Bronchial epithelial cell (primary cell): ENCODE measurements around the gene C2orf81. TPM values are rescaled to one million over a fixed set of nuclear protein-coding genes. Genes with fewer than 3 reads are reported as not detected.

ENCODE experiments used
- DNase-seq: peaks from one replicate; pipeline ENCODE4 v3.0.0-alpha.2; 2010; ENCODE audit warnings: low read depth
- FAIRE-seq: peaks from 2 replicates; lab custom pipeline; 2011; peaks lifted over from hg19 to GRCh38; lab: Jason Lieb, UNC
- H3K27me3 ChIP-seq: 2 replicates; pipeline ENCODE4 v1.5.1; 2011; ENCODE audit warnings: low read length; ENCODE audit not compliant: control insufficient read depth, insufficient read depth
- H3K36me3 ChIP-seq: 2 replicates; pipeline ENCODE4 v1.5.1; 2011; ENCODE audit warnings: low read length; ENCODE audit not compliant: control insufficient read depth, insufficient read depth
- H3K4me3 ChIP-seq: 2 replicates; pipeline ENCODE4 v1.5.1; 2011; ENCODE audit warnings: mild to moderate bottlenecking, low read depth, low read length, control low read depth
- CTCF ChIP-seq: IDR thresholded peaks from 2 replicates; pipeline ENCODE4 v1.5.1; 2011; ENCODE audit warnings: mild to moderate bottlenecking, moderate library complexity, low read length, control low read depth, inconsistent platforms; ENCODE audit not compliant: insufficient read depth, severe bottlenecking
- total RNA-seq: library from RNA; depleted of rRNA; stranded (reverse); fragments of >200 nt; gene quantifications from 2 replicates; pipeline ENCODE4 v1.2.1, GENCODE V29; 2014

C2orf81 gene
- total RNA-seq, 1 donor from 2014 or later = 0.26 TPM

GRCh38 chr2:74401891-74402290, 19.5 kb downstream of the C2orf81 start:
- no peak overlapping the region for H3K4me3 ChIP-seq
- FAIRE-seq (no peak), DNase-seq (no peak)
- no peaks in the 10 kb centered on the region for H3K27me3 ChIP-seq
- no peaks in the 10 kb centered on the region for H3K36me3 ChIP-seq
- no peak for TF ChIP-seq CTCF

DNA sequence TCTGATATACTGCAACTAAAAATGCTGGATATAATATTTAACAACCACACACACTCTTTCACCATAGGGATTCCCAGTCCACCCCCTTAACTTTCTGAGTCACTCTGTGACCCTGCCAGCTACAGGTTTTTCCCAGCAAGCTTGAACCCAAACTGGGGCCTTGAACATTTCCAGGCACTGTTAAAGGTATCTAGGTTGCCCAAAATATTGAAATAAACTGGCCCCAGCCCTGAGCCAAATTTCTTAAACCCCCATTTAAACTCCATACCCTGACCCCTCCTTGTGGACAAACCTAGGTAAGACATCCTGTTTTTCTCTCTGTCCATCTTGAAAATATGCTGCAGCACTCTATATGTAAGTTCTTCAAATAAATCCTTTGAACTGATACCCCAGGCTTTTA, 21.6 kb downstream of the C2orf81 start:
- Histone ChIP-seq H3K27me3 (no peaks in the 10 kb centered on the region), H3K4me3 (no peak overlapping the region), H3K36me3 (no peaks in the 10 kb centered on the region)
- FAIRE-seq (no peak), DNase-seq (peak; percentile 47)
- peak; percentile 53 for TF ChIP-seq CTCF

- no peak for FAIRE-seq
- DNase-seq = no peak
- TF ChIP-seq CTCF = no peak
- Histone ChIP-seq H3K27me3 (no peaks in the 10 kb centered on the region), H3K4me3 (no peak overlapping the region), H3K36me3 (no peaks in the 10 kb centered on the region)
These were observed 25.3 kb downstream of the C2orf81 start for GRCh38 chr2:74396149-74396548.

DNA sequence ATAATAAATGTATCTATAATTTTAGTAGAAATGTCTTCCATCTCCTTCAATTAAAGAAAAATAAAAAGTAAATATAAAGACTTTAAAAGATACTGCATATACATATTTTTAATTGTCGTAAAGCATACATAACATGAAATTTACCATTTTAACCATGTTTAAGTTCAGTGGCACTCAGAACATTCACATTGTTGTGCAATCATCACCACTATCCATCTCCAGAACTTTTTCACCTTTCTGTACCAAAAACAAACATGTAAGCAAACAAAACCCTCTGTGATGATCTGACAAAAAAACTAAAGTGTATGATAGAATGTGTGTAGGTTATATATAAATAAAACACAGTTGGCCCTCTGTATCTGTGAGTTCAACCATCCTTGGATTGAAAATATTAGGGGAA, 27.9 kb downstream of the C2orf81 start:
- FAIRE-seq = no peak

DNA sequence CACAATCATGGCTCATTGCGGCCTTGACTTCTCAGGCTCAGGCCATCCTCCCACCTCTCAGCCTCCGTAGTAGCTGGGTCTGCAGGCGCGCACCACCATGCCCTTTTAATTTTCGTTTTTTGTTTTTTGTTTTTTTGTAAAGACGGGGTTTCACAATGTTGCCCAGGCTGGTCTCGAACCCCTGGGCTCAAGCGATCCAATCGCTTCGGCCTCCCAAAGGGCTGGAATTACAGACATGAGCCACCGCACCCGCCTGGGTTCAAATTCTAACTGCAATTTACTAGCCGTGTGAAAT, 29.0 kb downstream of the C2orf81 start:
- TF ChIP-seq CTCF = no peak
- DNase-seq (no peak), FAIRE-seq (no peak)
- no peaks in the 10 kb centered on the region for H3K36me3 ChIP-seq
- H3K4me3 ChIP-seq = no peak overlapping the region
- no peaks in the 10 kb centered on the region for H3K27me3 ChIP-seq

More for the DNA sequence above, 27.9 kb downstream of the C2orf81 start:
- DNase-seq = no peak
- Histone ChIP-seq H3K4me3 (no peak overlapping the region), H3K36me3 (no peaks in the 10 kb centered on the region), H3K27me3 (no peaks in the 10 kb centered on the region)
- no peak for TF ChIP-seq CTCF
